ENCODE results near the gene RB1. TPM values are rescaled to one million over a fixed set of nuclear protein-coding genes. Genes with fewer than 3 reads are reported as not detected.
"Not testable (repeated sequence)": the region's sequence is repeated elsewhere in the genome, so short reads cannot be mapped to it uniquely, and the experiment has no call there.

RB1 gene
- total RNA-seq, 4 donors from 2014 or later = 18.2 to 79.2 (median 22.7) TPM

GRCh38 chr13:48449656-48450055 lies 146.1 kb downstream of the RB1 start:
- H3K27ac ChIP-seq = no peak overlapping the region
- peaks cover 0 to 9% (median 0%) of the 10 kb centered on the region in 3 donors for H3K36me3 ChIP-seq
- DNase-seq = no peak

GRCh38 chr13:48451196-48451595 lies 147.6 kb downstream of the RB1 start:
- not testable (repeated sequence) for H3K36me3 ChIP-seq, H3K4me3 ChIP-seq, H3K27me3 ChIP-seq, H3K9me3 ChIP-seq, H3K4me1 ChIP-seq, H3K27ac ChIP-seq, DNase-seq

More at GRCh38 chr13:48449656-48450055, 146.1 kb downstream of the RB1 start:
- Histone ChIP-seq H3K4me3 (no peak overlapping the region), H3K9me3 (no peaks in the 10 kb centered on the region), H3K27me3 (no peaks in the 10 kb centered on the region), H3K4me1 (no peaks in the 10 kb centered on the region)
- no peak for TF ChIP-seq POLR2A (IDR thresholded peaks at IDR 0.05)
- TF ChIP-seq CTCF (IDR thresholded peaks at IDR 0.05) = no peak

- Histone ChIP-seq H3K4me3 (no peak overlapping the region), H3K9me3 (no peaks in the 10 kb centered on the region), H3K27me3 (no peaks in the 10 kb centered on the region), H3K27ac (no peak overlapping the region), H3K4me1 (no peaks in the 10 kb centered on the region), H3K36me3 (peaks cover 0 to 33% (median 0%) of the 10 kb centered on the region in 3 donors)
- no peak for TF ChIP-seq CTCF (IDR thresholded peaks at IDR 0.05)
- no peak for TF ChIP-seq POLR2A (IDR thresholded peaks at IDR 0.05)
- no peak for DNase-seq
Observed at GRCh38 chr13:48456546-48456945, 153.0 kb downstream of the RB1 start.

GRCh38 chr13:48457578-48458242 lies 154.2 kb downstream of the RB1 start:
- H3K27me3 ChIP-seq = no peaks in the 10 kb centered on the region
- H3K4me3 ChIP-seq = no peak overlapping the region
- H3K4me1 ChIP-seq = no peaks in the 10 kb centered on the region
- DNase-seq = no peak
- H3K36me3 ChIP-seq = peaks cover 0 to 42% (median 0%) of the 10 kb centered on the region in 3 donors
- H3K27ac ChIP-seq = no peak overlapping the region
- H3K9me3 ChIP-seq = no peaks in the 10 kb centered on the region
- TF ChIP-seq POLR2A (IDR thresholded peaks at IDR 0.05) = no peak
- TF ChIP-seq CTCF (IDR thresholded peaks at IDR 0.05) = no peak

- Histone ChIP-seq H3K36me3 (no peaks in the 10 kb centered on the region), H3K4me1 (no peaks in the 10 kb centered on the region)
- DNase-seq = no peak
Observed at GRCh38 chr13:48475230-48475629, 171.7 kb downstream of the RB1 start.

More at GRCh38 chr13:48475230-48475629, 171.7 kb downstream of the RB1 start:
- Histone ChIP-seq H3K27ac (no peak overlapping the region), H3K27me3 (no peaks in the 10 kb centered on the region), H3K9me3 (no peaks in the 10 kb centered on the region), H3K4me3 (no peak overlapping the region)
- TF ChIP-seq POLR2A (IDR thresholded peaks at IDR 0.05) = no peak
- no peak for TF ChIP-seq CTCF (IDR thresholded peaks at IDR 0.05)

Data from Peyer's patch (tissue), 4 donors.